IPS DF 6.9 (cell line): ENCODE results near the gene SSTR4.

Experiments used
- DNase-seq: peaks from one replicate; pipeline ENCODE4 v3.0.0-alpha.2; 2013; ENCODE audit warnings: low read depth, low spot score
- H3K27ac ChIP-seq: one replicate; pipeline ENCODE4 v1.5.1; 2013; ENCODE audit warnings: low read length, control low read depth
- H3K27me3 ChIP-seq: 2 replicates; pipeline ENCODE4 v1.6.1; 2013; ENCODE audit warnings: mild to moderate bottlenecking, low read length; ENCODE audit not compliant: control insufficient read depth, insufficient read depth
- H3K36me3 ChIP-seq: 2 replicates; pipeline ENCODE4 v1.6.1; 2013; ENCODE audit warnings: low read length; ENCODE audit not compliant: control insufficient read depth, insufficient read depth
- H3K4me1 ChIP-seq: 2 replicates; pipeline ENCODE4 v1.6.1; 2013; ENCODE audit warnings: low read length; ENCODE audit not compliant: control insufficient read depth, insufficient read depth
- H3K4me3 ChIP-seq: 2 replicates; pipeline ENCODE4 v1.5.1; 2013; ENCODE audit warnings: mild to moderate bottlenecking, low read length
- H3K9me3 ChIP-seq: 2 replicates; pipeline ENCODE4 v1.6.1; 2013; ENCODE audit warnings: low read length, inconsistent platforms; ENCODE audit not compliant: control insufficient read depth, insufficient read depth
- WGBS: extraction: QIAGEN DNeasy Blood & Tissue Kit; methylation state at CpG from one replicate; pipeline ENCODE4 v1.1.7; 2013; ENCODE audit warnings: mixed read lengths, missing lambda C conversion rate; ENCODE audit not compliant: insufficient read length, insufficient coverage; 5-methylcytosine and 5-hydroxymethylcytosine counted together

Gene SSTR4

GRCh38 chr20:23078351-23079015 lies 43.4 kb downstream of the SSTR4 start:
- no CpG with 5 or more reads among the region's 5 CpGs for WGBS
- H3K27me3 ChIP-seq = no peaks in the 10 kb centered on the region
- H3K36me3 ChIP-seq = no peaks in the 10 kb centered on the region
- DNase-seq = no peak
- H3K27ac ChIP-seq = no peak overlapping the region
- no peak overlapping the region for H3K4me3 ChIP-seq
- H3K4me1 ChIP-seq = no peaks in the 10 kb centered on the region
- no peaks in the 10 kb centered on the region for H3K9me3 ChIP-seq

- Histone ChIP-seq H3K4me3 (no peak overlapping the region), H3K4me1 (no peaks in the 10 kb centered on the region), H3K9me3 (no peaks in the 10 kb centered on the region), H3K27ac (no peak overlapping the region), H3K27me3 (no peaks in the 10 kb centered on the region), H3K36me3 (no peaks in the 10 kb centered on the region)
- no peak for DNase-seq
- no CpG with 5 or more reads among the region's 6 CpGs for WGBS
Measured at GRCh38 chr20:23079016-23079351, 43.9 kb downstream of the SSTR4 start.

- Histone ChIP-seq H3K4me1 (no peaks in the 10 kb centered on the region), H3K9me3 (no peaks in the 10 kb centered on the region), H3K4me3 (no peak overlapping the region), H3K27ac (no peak overlapping the region), H3K27me3 (no peaks in the 10 kb centered on the region), H3K36me3 (no peaks in the 10 kb centered on the region)
- DNase-seq = no peak
- WGBS = no CpG with 5 or more reads among the region's 2 CpGs
Measured at GRCh38 chr20:23079926-23080325, 44.8 kb downstream of the SSTR4 start.

- no CpG with 5 or more reads among the region's 10 CpGs for WGBS
- Histone ChIP-seq H3K36me3 (no peaks in the 10 kb centered on the region), H3K9me3 (no peaks in the 10 kb centered on the region), H3K27me3 (no peaks in the 10 kb centered on the region), H3K4me1 (no peaks in the 10 kb centered on the region), H3K4me3 (no peak overlapping the region), H3K27ac (no peak overlapping the region)
- no peak for DNase-seq
Measured at GRCh38 chr20:23080521-23080920, 45.4 kb downstream of the SSTR4 start.

GRCh38 chr20:23081263-23081819 lies 46.2 kb downstream of the SSTR4 start:
- Histone ChIP-seq H3K4me1 (no peaks in the 10 kb centered on the region), H3K9me3 (no peaks in the 10 kb centered on the region), H3K36me3 (no peaks in the 10 kb centered on the region; the same call in 1 of the 2 replicates), H3K27ac (no peak overlapping the region), H3K4me3 (no peak overlapping the region), H3K27me3 (no peaks in the 10 kb centered on the region)
- no peak for DNase-seq
- WGBS = no CpG with 5 or more reads among the region's 9 CpGs

GRCh38 chr20:23082846-23083552 lies 47.9 kb downstream of the SSTR4 start:
- H3K9me3 ChIP-seq = no peaks in the 10 kb centered on the region
- H3K4me1 ChIP-seq = no peaks in the 10 kb centered on the region
- no CpG with 5 or more reads among the region's 9 CpGs for WGBS
- H3K36me3 ChIP-seq = no peaks in the 10 kb centered on the region; the same call in 1 of the 2 replicates
- no peak for DNase-seq
- H3K27ac ChIP-seq = no peak overlapping the region
- H3K4me3 ChIP-seq = no peak overlapping the region
- no peaks in the 10 kb centered on the region for H3K27me3 ChIP-seq

- no peaks in the 10 kb centered on the region for H3K4me1 ChIP-seq
- no peak overlapping the region for H3K4me3 ChIP-seq
- DNase-seq = no peak
- no peak overlapping the region for H3K27ac ChIP-seq
- H3K9me3 ChIP-seq = no peaks in the 10 kb centered on the region
- no peaks in the 10 kb centered on the region for H3K27me3 ChIP-seq
- no CpG with 5 or more reads among the region's 15 CpGs for WGBS
- no peaks in the 10 kb centered on the region; the same call in 1 of the 2 replicates for H3K36me3 ChIP-seq
Measured at GRCh38 chr20:23083553-23084220, 48.6 kb downstream of the SSTR4 start.

- no peaks in the 10 kb centered on the region for H3K4me1 ChIP-seq
- H3K27ac ChIP-seq = no peak overlapping the region
- H3K27me3 ChIP-seq = no peaks in the 10 kb centered on the region
- no peaks in the 10 kb centered on the region; the same call in 1 of the 2 replicates for H3K36me3 ChIP-seq
- H3K9me3 ChIP-seq = no peaks in the 10 kb centered on the region
- no peak overlapping the region for H3K4me3 ChIP-seq
- no CpG with 5 or more reads among the region's 17 CpGs for WGBS
- DNase-seq = no peak
Measured at GRCh38 chr20:23084282-23084844, 49.3 kb downstream of the SSTR4 start.

GRCh38 chr20:23084845-23085365 lies 49.8 kb downstream of the SSTR4 start:
- no peaks in the 10 kb centered on the region for H3K27me3 ChIP-seq
- WGBS = no CpG with 5 or more reads among the region's 24 CpGs
- no peaks in the 10 kb centered on the region; the same call in 1 of the 2 replicates for H3K36me3 ChIP-seq
- no peak overlapping the region for H3K4me3 ChIP-seq
- DNase-seq = no peak
- no peaks in the 10 kb centered on the region for H3K4me1 ChIP-seq
- no peak overlapping the region for H3K27ac ChIP-seq
- H3K9me3 ChIP-seq = no peaks in the 10 kb centered on the region

GRCh38 chr20:23085436-23086055 lies 50.4 kb downstream of the SSTR4 start:
- Histone ChIP-seq H3K4me1 (no peaks in the 10 kb centered on the region), H3K4me3 (no peak overlapping the region), H3K9me3 (no peaks in the 10 kb centered on the region), H3K27ac (no peak overlapping the region), H3K36me3 (no peaks in the 10 kb centered on the region; the same call in 1 of the 2 replicates), H3K27me3 (no peaks in the 10 kb centered on the region)
- no CpG with 5 or more reads among the region's 23 CpGs for WGBS
- no peak for DNase-seq
